HL-60 (cell line): ENCODE measurements around the gene BTBD2.

Source experiments
- POLR2AphosphoS5 ChIP-seq: IDR thresholded peaks from 2 replicates; pipeline ENCODE4 v1.6.1; 2012; ENCODE audit warnings: low read depth
- TF ChIP-seq, protein P1 (sequence below): IDR thresholded peaks from one replicate; pipeline ENCODE4 v1.5.1; 2011; ENCODE audit warnings: low read length, control low read depth, inconsistent platforms; ENCODE audit not compliant: insufficient read depth

DNA sequence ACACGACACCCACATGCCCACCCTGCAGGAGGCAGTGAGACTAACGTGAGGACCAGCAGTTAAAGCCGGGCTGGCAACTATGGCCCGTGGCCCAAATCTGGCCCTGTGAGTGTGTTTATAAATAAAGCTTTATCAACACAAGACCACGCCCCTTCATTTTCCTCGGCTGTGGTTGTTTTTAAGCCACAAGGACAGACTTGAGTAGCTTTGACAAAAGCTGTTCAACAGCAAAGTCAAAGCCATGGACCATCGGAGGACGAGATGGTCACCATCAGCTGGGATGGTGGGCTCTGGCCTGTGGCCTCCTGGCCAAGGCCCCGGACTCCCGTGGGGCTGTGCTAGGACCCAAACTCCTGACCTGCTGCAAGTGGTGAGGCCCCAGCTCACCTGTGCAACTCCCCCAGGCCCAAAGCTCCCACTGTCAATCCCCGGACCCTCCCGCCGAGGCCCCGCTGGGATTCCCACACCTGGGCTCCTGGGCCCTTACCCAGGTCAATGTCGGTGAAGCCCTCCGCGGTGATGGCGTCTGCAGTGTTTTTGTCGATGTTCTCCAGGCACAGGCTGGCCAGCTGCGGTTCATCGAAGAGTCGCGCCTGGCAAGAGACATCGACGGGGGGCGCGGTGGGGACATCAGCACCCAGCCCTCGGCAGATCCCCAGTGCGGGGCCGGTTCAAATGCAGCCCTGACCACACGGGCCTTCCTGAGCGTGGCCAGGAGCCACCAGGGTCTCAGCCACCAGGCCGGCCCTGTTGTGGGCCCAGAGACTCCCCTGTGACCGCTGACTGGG is 25.1 kb downstream of the BTBD2 start:
- TF ChIP-seq, protein P1, sequence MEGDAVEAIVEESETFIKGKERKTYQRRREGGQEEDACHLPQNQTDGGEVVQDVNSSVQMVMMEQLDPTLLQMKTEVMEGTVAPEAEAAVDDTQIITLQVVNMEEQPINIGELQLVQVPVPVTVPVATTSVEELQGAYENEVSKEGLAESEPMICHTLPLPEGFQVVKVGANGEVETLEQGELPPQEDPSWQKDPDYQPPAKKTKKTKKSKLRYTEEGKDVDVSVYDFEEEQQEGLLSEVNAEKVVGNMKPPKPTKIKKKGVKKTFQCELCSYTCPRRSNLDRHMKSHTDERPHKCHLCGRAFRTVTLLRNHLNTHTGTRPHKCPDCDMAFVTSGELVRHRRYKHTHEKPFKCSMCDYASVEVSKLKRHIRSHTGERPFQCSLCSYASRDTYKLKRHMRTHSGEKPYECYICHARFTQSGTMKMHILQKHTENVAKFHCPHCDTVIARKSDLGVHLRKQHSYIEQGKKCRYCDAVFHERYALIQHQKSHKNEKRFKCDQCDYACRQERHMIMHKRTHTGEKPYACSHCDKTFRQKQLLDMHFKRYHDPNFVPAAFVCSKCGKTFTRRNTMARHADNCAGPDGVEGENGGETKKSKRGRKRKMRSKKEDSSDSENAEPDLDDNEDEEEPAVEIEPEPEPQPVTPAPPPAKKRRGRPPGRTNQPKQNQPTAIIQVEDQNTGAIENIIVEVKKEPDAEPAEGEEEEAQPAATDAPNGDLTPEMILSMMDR, result no peak
- no peak for TF ChIP-seq POLR2AphosphoS5
